ENCODE data around the gene TUBB4A. TPM values are rescaled to one million over a fixed set of nuclear protein-coding genes. Genes with fewer than 3 reads are reported as not detected.

TUBB4A gene
- total and polyA plus RNA-seq, 2 of the 8 experiments (the other 6 are each of a cell fraction or from before 2014, with no cell fraction given): 16.8 to 30.4 TPM

DNA sequence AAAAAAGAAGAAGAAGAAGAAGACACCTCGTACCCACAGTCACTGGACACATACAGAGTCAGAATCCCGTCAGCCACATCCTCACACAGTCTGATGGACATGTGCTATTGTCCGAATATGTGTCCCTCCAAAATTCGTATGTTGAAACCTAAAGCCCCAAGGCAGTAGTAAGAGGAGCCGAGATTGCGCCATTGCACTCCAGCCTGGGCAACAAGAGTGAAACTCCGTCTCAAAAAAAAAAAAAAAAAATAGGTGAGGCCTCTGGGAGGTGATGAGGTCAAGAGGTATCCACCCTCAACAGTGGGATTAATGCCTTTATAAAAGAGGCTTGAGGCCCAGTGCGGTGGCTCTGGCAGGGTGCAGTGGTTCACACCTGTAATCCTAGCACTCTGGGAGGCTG is 17.9 kb downstream of the TUBB4A start:
- H3K9me3 ChIP-seq (ENCODE audit: insufficient read depth in 2 of 2, low read depth in 1 of 2, low read length in 1 of 2): no peaks in the 10 kb centered on the region
- H3K56ac ChIP-seq (replicated peaks; ENCODE audit: insufficient read length, low read depth, low read length): no peak overlapping the region
- no peak overlapping the region for H3K4ac ChIP-seq (replicated peaks; ENCODE audit: insufficient read length, low read depth, low read length)
- ChIA-PET CTCF (ENCODE audit: partially characterized antibody) (interaction anchor here (0.6 to 1.4 kb wide), 3 partner anchors 13 to 266 kb away, joined by 3 to 4 read pairs (median 3); no protein-coding TSS in a partner anchor), POLR2A (ENCODE audit: partially characterized antibody) (no interaction called here)
- H3K23me2 ChIP-seq (ENCODE audit: low read depth, low read length): 0 out of 2 replicates have a peak, but pooled peaks cover 2% of the 10 kb centered on the region
- H3K23ac ChIP-seq (ENCODE audit: insufficient read length): no peak overlapping the region
- H3K18ac ChIP-seq (ENCODE audit: extremely low read depth, low read length): no peak overlapping the region
- peaks cover 0 to 3% of the 10 kb centered on the region in 2 experiments for H4K20me1 ChIP-seq (replicated peaks in 1 of 2; ENCODE audit: control insufficient read depth in 1 of 2, insufficient read depth in 2 of 2, low read length in 2 of 2)
- WGBS, 2 experiments (ENCODE audit: extremely low coverage in 1 of 2, insufficient coverage in 1 of 2, insufficient read length in 1 of 2, insufficient replicate concordance in 2 of 2, low coverage in 1 of 2, low lambda C conversion rate in 2 of 2, missing lambda C conversion rate in 1 of 2): 90% methylated on average over 7 of the region's 8 CpGs; no CpG with 5 or more reads in 1 of the 2 experiments
- no peak overlapping the region for H2BK12ac ChIP-seq (ENCODE audit: low read depth, low read length)
- no peak overlapping the region for H3K14ac ChIP-seq (ENCODE audit: insufficient read length)
- no peak overlapping the region for H3K27ac ChIP-seq (ENCODE audit: low read depth, low read length)
- no peak overlapping the region for H2BK20ac ChIP-seq (ENCODE audit: low read length)
- H4K91ac ChIP-seq (replicated peaks; ENCODE audit: insufficient read length, low read length): no peak overlapping the region
- no peak overlapping the region for H3K4me2 ChIP-seq (ENCODE audit: insufficient read depth in 1 of 2, low read depth in 2 of 2, low read length in 2 of 2)
- no peak for DNase-seq (ENCODE audit: low read depth in 1 of 2, low spot score in 2 of 2)
- H3K27me3 ChIP-seq (replicated peaks in 1 of 4; ENCODE audit: control insufficient read depth in 3 of 4, extremely low read depth in 1 of 4, insufficient read depth in 3 of 4, low read length in 3 of 4): no peaks in the 10 kb centered on the region; a peak in 1 of 7 replicates
- no peak overlapping the region for H2AK5ac ChIP-seq (ENCODE audit: low read depth, low read length)
- H2BK5ac ChIP-seq (ENCODE audit: low read depth, low read length): no peak overlapping the region
- no peak overlapping the region for H4K8ac ChIP-seq (ENCODE audit: extremely low read depth, insufficient read depth, low read length)
- H3K4me1 ChIP-seq (replicated peaks in 1 of 4; ENCODE audit: control insufficient read depth in 3 of 4, insufficient read depth in 4 of 4, low read length in 3 of 4): peaks cover 0 to 7% (median 3%) of the 10 kb centered on the region in 4 experiments; a peak in 5 of 7 replicates
- no peak overlapping the region for H3K9ac ChIP-seq (replicated peaks in 1 of 4; ENCODE audit: extremely low read depth in 1 of 4, low read depth in 3 of 4, low read length in 3 of 4)
- H3K79me2 ChIP-seq (ENCODE audit: control insufficient read depth in 1 of 2, insufficient read depth in 2 of 2, low read length in 2 of 2): no peaks in the 10 kb centered on the region
- H2AFZ ChIP-seq (ENCODE audit: low read length): no peak overlapping the region
- no peak overlapping the region for H3K4me3 ChIP-seq (ENCODE audit: extremely low read depth in 1 of 4, insufficient read depth in 2 of 4, low read depth in 3 of 4, low read length in 4 of 4)
- no peak overlapping the region for H2BK120ac ChIP-seq (replicated peaks; ENCODE audit: low read depth, low read length)
- H2BK15ac ChIP-seq (ENCODE audit: low read length): no peak overlapping the region
- H3K79me1 ChIP-seq (ENCODE audit: low read depth, low read length): no peaks in the 10 kb centered on the region
- no peaks in the 10 kb centered on the region for H3K36me3 ChIP-seq (ENCODE audit: control insufficient read depth in 2 of 4, insufficient read depth in 4 of 4, low read length in 3 of 4)
- no peak for TF ChIP-seq CEBPB (IDR thresholded peaks at IDR 0.05; ENCODE audit: low read depth, low read length)
- TF ChIP-seq, protein P1, sequence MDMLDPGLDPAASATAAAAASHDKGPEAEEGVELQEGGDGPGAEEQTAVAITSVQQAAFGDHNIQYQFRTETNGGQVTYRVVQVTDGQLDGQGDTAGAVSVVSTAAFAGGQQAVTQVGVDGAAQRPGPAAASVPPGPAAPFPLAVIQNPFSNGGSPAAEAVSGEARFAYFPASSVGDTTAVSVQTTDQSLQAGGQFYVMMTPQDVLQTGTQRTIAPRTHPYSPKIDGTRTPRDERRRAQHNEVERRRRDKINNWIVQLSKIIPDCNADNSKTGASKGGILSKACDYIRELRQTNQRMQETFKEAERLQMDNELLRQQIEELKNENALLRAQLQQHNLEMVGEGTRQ (IDR thresholded peaks at IDR 0.05; ENCODE audit: low read length): no peak
- no peak for TF ChIP-seq TAF1 (IDR thresholded peaks at IDR 0.05; ENCODE audit: low read depth, low read length)
- TF ChIP-seq JUN (IDR thresholded peaks at IDR 0.05; ENCODE audit: low read depth, low read length): no peak
- TF ChIP-seq JUND (IDR thresholded peaks at IDR 0.05; ENCODE audit: low read length): no peak
- no peak for TF ChIP-seq KDM1A (IDR thresholded peaks at IDR 0.05; ENCODE audit: borderline replicate concordance, low read length)
- FAIRE-seq: no peak
- no peak overlapping the region for H4K5ac ChIP-seq (ENCODE audit: insufficient read length, low read depth, low read length)

All from H1 (cell line).